GM12878 (cell line): Measurements from ENCODE around the gene GRPEL2. TPM values are rescaled to one million over a fixed set of nuclear protein-coding genes. Genes with fewer than 3 reads are reported as not detected.

ENCODE experiments used
- ATAC-seq: fragments of 200-7000 bp; cut with Tn5 transposase; 3 replicates; pipeline ENCODE4 v1.9.1; 2020; ENCODE audit warnings: mild to moderate bottlenecking, moderate library complexity
- BruUV-seq: library from RNA; stranded (reverse); fragments of 400-500 nt; replicated peaks from 2 replicates; lab custom pipeline; 2021; lab: Mats Ljungman, UMichigan
- CTCF ChIA-PET: fragments of 300-600 bp; sonication (Branson Sonifier 250); formaldehyde crosslinking; extraction: SDS; loops from one replicate; lab custom pipeline; 2021; ENCODE audit warnings: inconsistent platforms; lab: Yijun Ruan, JAX
- POLR2A ChIA-PET: fragments of 350-600 bp; formaldehyde crosslinking; extraction: SDS; loops from one replicate; lab custom pipeline; 2021; ENCODE audit warnings: inconsistent platforms; lab: Charles Lee
- RAD21 ChIA-PET: fragments of 300-600 bp; sonication (Branson Sonifier 250); formaldehyde crosslinking; loops from one replicate; lab custom pipeline; 2023; ENCODE audit warnings: antibody characterized with exemption; ENCODE audit not compliant: unreplicated experiment; lab: Charles Lee
- SMC1A ChIA-PET: fragments of 300-600 bp; sonication (Branson Sonifier 250); formaldehyde crosslinking; loops from one replicate; lab custom pipeline; 2023; ENCODE audit not compliant: unreplicated experiment, uncharacterized antibody; lab: Charles Lee
- DNase-seq: peaks from one replicate; pipeline ENCODE4 v3.0.0-alpha.2; 2011; ENCODE audit warnings: low read depth, low spot score
- FAIRE-seq: peaks from 3 replicates; lab custom pipeline; 2011; peaks lifted over from hg19 to GRCh38; lab: Jason Lieb, UNC
- H2AFZ ChIP-seq: 2 replicates; pipeline ENCODE4 v1.6.0; 2011; ENCODE audit warnings: low read depth, low read length, control low read depth; ENCODE audit not compliant: control insufficient read depth
- H3K27ac ChIP-seq: 2 replicates; pipeline ENCODE4 v1.5.1; 2011; ENCODE audit warnings: control low read depth; ENCODE audit not compliant: control insufficient read depth, insufficient read depth
- H3K27me3 ChIP-seq, 2 experiments: replicated peaks in 1 of 2; 2 replicates each; pipeline versions ENCODE4 v1.6.0 to v1.6.1; 2011; ENCODE audit warnings: low read length in 1 of 2; ENCODE audit not compliant: control insufficient read depth in 2 of 2, insufficient read depth in 2 of 2
- H3K36me3 ChIP-seq, 2 experiments: 2 replicates each; pipeline ENCODE4 v1.5.1; 2011; ENCODE audit warnings: low read length in 1 of 2; ENCODE audit not compliant: control insufficient read depth in 2 of 2, insufficient read depth in 2 of 2
- H3K4me1 ChIP-seq: 2 replicates; pipeline ENCODE4 v1.6.1; 2011; ENCODE audit warnings: mild to moderate bottlenecking, low read length, moderate library complexity, mixed read lengths; ENCODE audit not compliant: control insufficient read depth, insufficient read depth
- H3K4me2 ChIP-seq: 2 replicates; pipeline ENCODE4 v1.6.0; 2011; ENCODE audit warnings: control low read depth; ENCODE audit not compliant: control insufficient read depth, insufficient read depth
- H3K4me3 ChIP-seq: fragments of 200-600 bp; sonication (generic); 2 replicates; pipeline ENCODE4 v1.5.1; 2016
- H3K79me2 ChIP-seq: 2 replicates; pipeline ENCODE4 v1.6.0; 2011; ENCODE audit warnings: low read length; ENCODE audit not compliant: control insufficient read depth, insufficient read depth
- H3K9ac ChIP-seq: 2 replicates; pipeline ENCODE4 v1.8.0; 2011; ENCODE audit warnings: low read length, control low read depth, mixed read lengths; ENCODE audit not compliant: control insufficient read depth, insufficient read depth
- H3K9me3 ChIP-seq: replicated peaks from 3 replicates; pipeline ENCODE4 v1.5.1; 2011; ENCODE audit warnings: mild to moderate bottlenecking, low read length; ENCODE audit not compliant: control insufficient read depth, insufficient read depth
- H4K20me1 ChIP-seq: 2 replicates; pipeline ENCODE4 v1.6.0; 2011; ENCODE audit not compliant: control insufficient read depth, insufficient read depth
- BCLAF1 ChIP-seq: fragments of 450-650 bp; IDR thresholded peaks from 2 replicates; pipeline ENCODE4 v1.6.1; 2017; ENCODE audit warnings: antibody characterized with exemption, mild to moderate bottlenecking, moderate library complexity
- CHD4 ChIP-seq: fragments of 200-600 bp; sonication (generic); IDR thresholded peaks from 2 replicates; pipeline ENCODE4 v1.6.1; 2016; ENCODE audit warnings: mild to moderate bottlenecking
- IKZF1 ChIP-seq: fragments of 450-650 bp; conservative IDR thresholded peaks from 2 replicates; pipeline ENCODE4 v1.6.1; 2017; ENCODE audit warnings: antibody characterized with exemption, mild to moderate bottlenecking
- MLLT1 ChIP-seq: fragments of 450-650 bp; IDR thresholded peaks from 2 replicates; pipeline ENCODE4 v1.6.1; 2016; ENCODE audit warnings: mild to moderate bottlenecking
- NFYB ChIP-seq: IDR thresholded peaks from 2 replicates; pipeline ENCODE4 v1.6.1; 2011; ENCODE audit warnings: low read depth, mild to moderate bottlenecking, low read length, improper control_type of control experiment, moderate library complexity; ENCODE audit not compliant: insufficient read depth
- RFX5 ChIP-seq: IDR thresholded peaks from 2 replicates; pipeline ENCODE4 v1.6.1; 2011; ENCODE audit warnings: low read depth, low read length, improper control_type of control experiment
- RUNX3 ChIP-seq: IDR thresholded peaks from 2 replicates; pipeline ENCODE4 v1.6.1; 2012; ENCODE audit warnings: low read length, inconsistent platforms
- SKIL ChIP-seq: fragments of 450-650 bp; IDR thresholded peaks from 2 replicates; pipeline ENCODE4 v1.6.1; 2017; ENCODE audit warnings: mild to moderate bottlenecking, low read depth, inconsistent platforms; ENCODE audit not compliant: poor library complexity, severe bottlenecking
- SMC3 ChIP-seq: IDR thresholded peaks from 2 replicates; pipeline ENCODE4 v1.6.1; 2011; ENCODE audit warnings: low read length, improper control_type of control experiment, borderline replicate concordance
- STAT1 ChIP-seq: fragments of 450-650 bp; conservative IDR thresholded peaks from 2 replicates; pipeline ENCODE4 v1.6.1; 2014; ENCODE audit warnings: antibody characterized with exemption, mild to moderate bottlenecking
- WGBS: methylation state at CpG from one replicate; pipeline ENCODE4 v1.1.6; 2016; ENCODE audit warnings: low lambda C conversion rate; ENCODE audit not compliant: insufficient replicate concordance, insufficient coverage; ENCODE audit errors: missing lambda C conversion rate; 5-methylcytosine and 5-hydroxymethylcytosine counted together
- in situ Hi-C: fragments of 300-500 bp; cut with MboI; formaldehyde crosslinking; loops from 9 replicates; pipeline ENCODE4 v1.14.3; 2018; ENCODE audit warnings: mixed read lengths
- intact Hi-C: fragments of 100-400 bp; cut with micrococcal nuclease; formaldehyde crosslinking; loops from one replicate; pipeline ENCODE4 v1.14.2; 2022; ENCODE audit not compliant: unreplicated experiment
- polyA plus RNA-seq, 11 experiments: library from polyadenylated mRNA; depleted of rRNA in 4 of 11; unstranded in 6 of 11; stranded (reverse) in 5 of 11; fragments of >200 nt; fragmentation: Nextera tagmentation in 4 of 11; fragmentation: Illumina TruSeq in 1 of 11; extraction: Ambion mirVana in 4 of 11; extraction: Trizol in 1 of 11; gene quantifications; 1 replicate in 1 of 11; 2 replicates in 10 of 11; pipeline versions ENCODE4 v1.2.1 to v1.2.3, GENCODE V29; 2011 to 2016; ENCODE audit warnings: inconsistent platforms in 2 of 11, missing spikeins in 2 of 11, low read depth in 1 of 11
- total RNA-seq, 4 experiments: library from RNA; depleted of rRNA in 3 of 4; stranded (reverse); fragments of >200 nt in 3 of 4; fragmentation: Illumina TruSeq in 1 of 4; extraction: Trizol in 1 of 4; gene quantifications; 2 replicates each; pipeline versions ENCODE4 v1.2.1 to v1.2.3, GENCODE V29; 2013 to 2021
- TF ChIP-seq, protein P1 (sequence below): fragments of 450-650 bp; IDR thresholded peaks from 2 replicates; pipeline ENCODE4 v1.6.1; 2017; ENCODE audit warnings: low read depth, mild to moderate bottlenecking, moderate library complexity

The GRPEL2 gene
- total and polyA plus RNA-seq, 10 of the 15 experiments (the other 5 are each of a cell fraction or from before 2014, with no cell fraction given), result 4.4 to 20.2 (median 14.1) TPM

- H3K27me3 ChIP-seq, result no peaks in the 10 kb centered on the region
- in situ Hi-C loops (no loop called here), intact Hi-C loops (loop anchor here (1.0 kb wide), 1 partner anchor 12 kb away; the partner anchor contains the start of gene GRPEL2)
- RAD21 ChIA-PET, result interaction anchor here (0.8 to 3.1 kb wide), 6 partner anchors 12 to 261 kb away, joined by 3 to 30 read pairs (median 5); partner anchors contain the start of genes CSNK1A1 and GRPEL2
- no peaks in the 10 kb centered on the region for H4K20me1 ChIP-seq
- FAIRE-seq (peak; percentile 95), ATAC-seq (peak; percentile 100), DNase-seq (peak; percentile 82)
- H3K4me3 ChIP-seq, result peak within 1 kb of the TSS; percentile 84
- no peaks in the 10 kb centered on the region; a peak in 2 of 4 replicates for H3K36me3 ChIP-seq
- POLR2A ChIA-PET, result interaction anchor here (0.6 to 4.2 kb wide), 8 partner anchors 8 to 1068 kb away, joined by 3 to 66 read pairs (median 4); partner anchors contain the start of genes CSNK1A1 and GRPEL2
- no peaks in the 10 kb centered on the region for H3K9me3 ChIP-seq
- peak within 1 kb of the TSS; percentile 48 for H3K27ac ChIP-seq
- peak within 1 kb of the TSS; percentile 95 for H3K4me2 ChIP-seq
- peaks cover 13% of the 10 kb centered on the region for H3K4me1 ChIP-seq
- H2AFZ ChIP-seq, result peak within 1 kb of the TSS; percentile 96
- H3K79me2 ChIP-seq, result peaks cover 10% of the 10 kb centered on the region
- SMC1A ChIA-PET, result interaction anchor here (0.7 to 4.0 kb wide), 4 partner anchors 12 to 200 kb away, joined by 3 to 23 read pairs (median 3); partner anchors contain the start of gene GRPEL2
- CTCF ChIA-PET, result interaction anchor here (1.0 to 7.5 kb wide), 11 partner anchors 8 to 260 kb away, joined by 3 to 81 read pairs (median 5); partner anchors contain the start of genes CSNK1A1 and GRPEL2
- H3K9ac ChIP-seq, result peak within 1 kb of the TSS; percentile 80
- BruUV-seq, result no TSS peak
- WGBS, result 3% methylated on average over 61 of the region's 61 CpGs
- TF ChIP-seq STAT1 (peak; percentile 60; the same call in 1 of the 2 replicates), IKZF1 (peak; percentile 66), BCLAF1 (peak; percentile 86), RUNX3 (peak; percentile 9; the same call in 1 of the 2 replicates), SKIL (peak; percentile 36), NFYB (peak; percentile 95), SMC3 (no peak), MLLT1 (0 out of 2 replicates have a peak, but pooled peaks have one; percentile 14), RFX5 (0 out of 2 replicates have a peak, but pooled peaks have one; percentile 42), CHD4 (no peak)
- TF ChIP-seq, protein P1, sequence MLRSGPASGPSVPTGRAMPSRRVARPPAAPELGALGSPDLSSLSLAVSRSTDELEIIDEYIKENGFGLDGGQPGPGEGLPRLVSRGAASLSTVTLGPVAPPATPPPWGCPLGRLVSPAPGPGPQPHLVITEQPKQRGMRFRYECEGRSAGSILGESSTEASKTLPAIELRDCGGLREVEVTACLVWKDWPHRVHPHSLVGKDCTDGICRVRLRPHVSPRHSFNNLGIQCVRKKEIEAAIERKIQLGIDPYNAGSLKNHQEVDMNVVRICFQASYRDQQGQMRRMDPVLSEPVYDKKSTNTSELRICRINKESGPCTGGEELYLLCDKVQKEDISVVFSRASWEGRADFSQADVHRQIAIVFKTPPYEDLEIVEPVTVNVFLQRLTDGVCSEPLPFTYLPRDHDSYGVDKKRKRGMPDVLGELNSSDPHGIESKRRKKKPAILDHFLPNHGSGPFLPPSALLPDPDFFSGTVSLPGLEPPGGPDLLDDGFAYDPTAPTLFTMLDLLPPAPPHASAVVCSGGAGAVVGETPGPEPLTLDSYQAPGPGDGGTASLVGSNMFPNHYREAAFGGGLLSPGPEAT, result peak; percentile 77
These were observed 12.3 kb downstream of the GRPEL2 start, which contains the start of gene PCYOX1L for GRCh38 chr5:149357370-149358293. Gene PCYOX1L, plus strand, starts transcription at chr5:149358046. Its CDS starts 23 bp downstream, at chr5:149358069.
